ENCODE results near the gene AKAP6. TPM values are rescaled to one million over a fixed set of nuclear protein-coding genes. Genes with fewer than 3 reads are reported as not detected.

The AKAP6 gene
- total RNA-seq, 1 experiment from 2014 or later = 1.1 TPM

- Histone ChIP-seq H2AK5ac (ENCODE audit: insufficient read length, low read length) (no peak overlapping the region), H3K18ac (ENCODE audit: insufficient read length, low read depth, low read length) (no peak overlapping the region), H4K8ac (replicated peaks; ENCODE audit: insufficient read length, low read depth, low read length) (no peak overlapping the region), H2BK120ac (ENCODE audit: low read depth, low read length, poor library complexity, severe bottlenecking) (no peak overlapping the region), H3K4ac (ENCODE audit: low read depth, low read length) (no peak overlapping the region), H3K79me1 (ENCODE audit: insufficient read depth, low read depth, low read length, poor library complexity, severe bottlenecking) (no peaks in the 10 kb centered on the region), H3K27me3 (ENCODE audit: insufficient read depth, low read length) (no peaks in the 10 kb centered on the region), H3K9me3 (ENCODE audit: control insufficient read depth, low read depth, low read length) (no peaks in the 10 kb centered on the region), H2AFZ (ENCODE audit: low read length) (no peak overlapping the region), H3K23me2 (ENCODE audit: insufficient read length, low read depth, low read length, poor library complexity, severe bottlenecking) (no peaks in the 10 kb centered on the region), H3K56ac (ENCODE audit: insufficient read length, low read depth, low read length) (no peak overlapping the region), H3K23ac (ENCODE audit: insufficient read length, low read depth, low read length) (no peak overlapping the region), H2BK15ac (ENCODE audit: low read depth, low read length) (no peak overlapping the region), H2BK20ac (ENCODE audit: low read depth, low read length, poor library complexity, severe bottlenecking) (no peak overlapping the region), H4K5ac (ENCODE audit: insufficient read length, low read depth, low read length) (no peak overlapping the region), H4K91ac (ENCODE audit: insufficient read length, low read depth, low read length) (no peak overlapping the region), H2BK12ac (ENCODE audit: insufficient read length, low read depth, low read length) (no peak overlapping the region), H3K4me1 (ENCODE audit: insufficient read depth, low read length) (no peaks in the 10 kb centered on the region; the same call in 1 of the 2 replicates), H3K14ac (ENCODE audit: insufficient read depth, low read length) (no peak overlapping the region), H3K27ac (ENCODE audit: insufficient read length, low read depth, low read length) (no peak overlapping the region), H3K79me2 (ENCODE audit: insufficient read depth, low read length) (no peaks in the 10 kb centered on the region), H3K9ac (ENCODE audit: extremely low read depth, insufficient read length, low read length) (no peak overlapping the region), H2BK5ac (ENCODE audit: insufficient read length, low read length) (no peak overlapping the region), H4K20me1 (ENCODE audit: control insufficient read depth, insufficient read depth, insufficient read length) (no peaks in the 10 kb centered on the region), H3K4me2 (ENCODE audit: insufficient read depth, insufficient read length, low read length) (no peak overlapping the region), H3T11ph (ENCODE audit: low read length) (no peak overlapping the region)
- Mint-ChIP-seq H3K4me3 (no peak overlapping the region), H3K36me3 (ENCODE audit: insufficient read depth in 1 of 3, low read depth in 3 of 3) (no peaks in the 10 kb centered on the region), H3K4me1 (peaks cover 3 to 4% of the 10 kb centered on the region in 2 experiments; a peak in 1 of 4 replicates), H3K9me3 (no peaks in the 10 kb centered on the region), H3K27ac (no peak overlapping the region), H3K27me3 (ENCODE audit: low read depth) (no peaks in the 10 kb centered on the region)
- no peak for DNase-seq
- TF ChIP-seq, protein P1, sequence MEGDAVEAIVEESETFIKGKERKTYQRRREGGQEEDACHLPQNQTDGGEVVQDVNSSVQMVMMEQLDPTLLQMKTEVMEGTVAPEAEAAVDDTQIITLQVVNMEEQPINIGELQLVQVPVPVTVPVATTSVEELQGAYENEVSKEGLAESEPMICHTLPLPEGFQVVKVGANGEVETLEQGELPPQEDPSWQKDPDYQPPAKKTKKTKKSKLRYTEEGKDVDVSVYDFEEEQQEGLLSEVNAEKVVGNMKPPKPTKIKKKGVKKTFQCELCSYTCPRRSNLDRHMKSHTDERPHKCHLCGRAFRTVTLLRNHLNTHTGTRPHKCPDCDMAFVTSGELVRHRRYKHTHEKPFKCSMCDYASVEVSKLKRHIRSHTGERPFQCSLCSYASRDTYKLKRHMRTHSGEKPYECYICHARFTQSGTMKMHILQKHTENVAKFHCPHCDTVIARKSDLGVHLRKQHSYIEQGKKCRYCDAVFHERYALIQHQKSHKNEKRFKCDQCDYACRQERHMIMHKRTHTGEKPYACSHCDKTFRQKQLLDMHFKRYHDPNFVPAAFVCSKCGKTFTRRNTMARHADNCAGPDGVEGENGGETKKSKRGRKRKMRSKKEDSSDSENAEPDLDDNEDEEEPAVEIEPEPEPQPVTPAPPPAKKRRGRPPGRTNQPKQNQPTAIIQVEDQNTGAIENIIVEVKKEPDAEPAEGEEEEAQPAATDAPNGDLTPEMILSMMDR (conservative IDR thresholded peaks at IDR 0.05) = no peak
- no CpG with 5 or more reads among the region's 3 CpGs for WGBS (ENCODE audit: extremely low coverage, insufficient read length, low lambda C conversion rate)
Observed at GRCh38 chr14:32601906-32602305, 272.8 kb downstream of the AKAP6 start.

Data from H9 (cell line).